HL-60/S4 treated with phorbol 12-myristate 13-acetate at 8.2 ng/mL for 4 days and 3 days (cell line): ENCODE data around the gene SLC22A23.

Experiments
- in situ Hi-C: fragments of 300-500 bp; cut with MboI; formaldehyde crosslinking; loops from 2 replicates; pipeline ENCODE4 v1.15.0; 2022; ENCODE audit warnings: low sequenced_read_pairs

SLC22A23 gene

GRCh38 chr6:3471711-3472110, 14.9 kb upstream of the SLC22A23 start:
- in situ Hi-C loops = no loop called here

- in situ Hi-C loops = no loop called here
These were observed 14.4 kb upstream of the SLC22A23 start for GRCh38 chr6:3471286-3471685.

GRCh38 chr6:3468585-3468984, 11.7 kb upstream of the SLC22A23 start:
- in situ Hi-C loops = no loop called here

- in situ Hi-C loops = no loop called here
These were observed 11.1 kb upstream of the SLC22A23 start for GRCh38 chr6:3467996-3468395.

GRCh38 chr6:3466488-3467219, 9.8 kb upstream of the SLC22A23 start:
- in situ Hi-C loops = no loop called here

- in situ Hi-C loops = no loop called here
These were observed 3.4 kb upstream of the SLC22A23 start for GRCh38 chr6:3460253-3460652.

GRCh38 chr6:3458706-3459421, 2.0 kb upstream of the SLC22A23 start:
- in situ Hi-C loops = no loop called here

- in situ Hi-C loops = no loop called here
These were observed 1.1 kb upstream of the SLC22A23 start for GRCh38 chr6:3457710-3458602.

- in situ Hi-C loops = no loop called here
These were observed 404 bp downstream of the SLC22A23 start for GRCh38 chr6:3456395-3456897.

- in situ Hi-C loops = no loop called here
These were observed 1.1 kb downstream of the SLC22A23 start for GRCh38 chr6:3455569-3456394.

- in situ Hi-C loops = no loop called here
These were observed 1.7 kb downstream of the SLC22A23 start for GRCh38 chr6:3455147-3455568.

GRCh38 chr6:3454273-3455010, 2.4 kb downstream of the SLC22A23 start:
- in situ Hi-C loops = no loop called here

- in situ Hi-C loops = no loop called here
These were observed 3.2 kb downstream of the SLC22A23 start for GRCh38 chr6:3453413-3454272.

GRCh38 chr6:3451498-3451897, 5.4 kb downstream of the SLC22A23 start:
- in situ Hi-C loops = no loop called here

- in situ Hi-C loops = no loop called here
These were observed 6.0 kb downstream of the SLC22A23 start for GRCh38 chr6:3450888-3451287.

GRCh38 chr6:3449750-3450305, 7.0 kb downstream of the SLC22A23 start:
- in situ Hi-C loops = no loop called here

- in situ Hi-C loops = no loop called here
These were observed 7.5 kb downstream of the SLC22A23 start for GRCh38 chr6:3449321-3449720.

- in situ Hi-C loops = no loop called here
These were observed 9.8 kb downstream of the SLC22A23 start for GRCh38 chr6:3447005-3447404.
